ENCODE results near the gene PPIL4. TPM values are rescaled to one million over a fixed set of nuclear protein-coding genes. Genes with fewer than 3 reads are reported as not detected.

Gene PPIL4
- total RNA-seq (10 to 100 TPM; 36.0 to 39.4 TPM), polyA plus RNA-seq (ENCODE audit: insufficient read depth, low read depth, low replicate concordance) (13.9 TPM)
- long read RNA-seq, donor 1, transcript PPIL4-201 (13 exons, 2,232 nt): major isoform, 14 of 14 reads
- long read RNA-seq, donor 1, partial matches to known transcripts: 0 of 14 reads
- long read RNA-seq, donor 1, other reads (novel, unspliced or antisense): 0 of 14 reads
- long read RNA-seq, donor 2, transcript PPIL4-201 (13 exons, 2,232 nt): major isoform, 5 of 14 reads
- long read RNA-seq, donor 2, partial matches to known transcripts: 7 of 14 reads
- long read RNA-seq, donor 2, other reads (novel, unspliced or antisense): 0 of 14 reads

- 0 to 1% methylated on average over 36 to 71 of the region's 71 CpGs for WGBS, 2 donors
- H3K4me1 ChIP-seq: peaks cover 19% of the 10 kb centered on the region
- intact Hi-C loops (cut with DNase I; ENCODE audit: low total_unique reads): no loop called here
- peak; percentile 95 for DNase-seq
- H3K27ac ChIP-seq: peak within 1 kb of the TSS; percentile 84 to 95
- H3K4me3 ChIP-seq: peak within 1 kb of the TSS; percentile 75 to 97
- TF ChIP-seq, protein P1, sequence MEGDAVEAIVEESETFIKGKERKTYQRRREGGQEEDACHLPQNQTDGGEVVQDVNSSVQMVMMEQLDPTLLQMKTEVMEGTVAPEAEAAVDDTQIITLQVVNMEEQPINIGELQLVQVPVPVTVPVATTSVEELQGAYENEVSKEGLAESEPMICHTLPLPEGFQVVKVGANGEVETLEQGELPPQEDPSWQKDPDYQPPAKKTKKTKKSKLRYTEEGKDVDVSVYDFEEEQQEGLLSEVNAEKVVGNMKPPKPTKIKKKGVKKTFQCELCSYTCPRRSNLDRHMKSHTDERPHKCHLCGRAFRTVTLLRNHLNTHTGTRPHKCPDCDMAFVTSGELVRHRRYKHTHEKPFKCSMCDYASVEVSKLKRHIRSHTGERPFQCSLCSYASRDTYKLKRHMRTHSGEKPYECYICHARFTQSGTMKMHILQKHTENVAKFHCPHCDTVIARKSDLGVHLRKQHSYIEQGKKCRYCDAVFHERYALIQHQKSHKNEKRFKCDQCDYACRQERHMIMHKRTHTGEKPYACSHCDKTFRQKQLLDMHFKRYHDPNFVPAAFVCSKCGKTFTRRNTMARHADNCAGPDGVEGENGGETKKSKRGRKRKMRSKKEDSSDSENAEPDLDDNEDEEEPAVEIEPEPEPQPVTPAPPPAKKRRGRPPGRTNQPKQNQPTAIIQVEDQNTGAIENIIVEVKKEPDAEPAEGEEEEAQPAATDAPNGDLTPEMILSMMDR (IDR thresholded peaks at IDR 0.05): peak; percentile 94 to 96 (median 96)
- TF ChIP-seq POLR2A (IDR thresholded peaks at IDR 0.05): no peak
- no peaks in the 10 kb centered on the region for H3K9me3 ChIP-seq
- no peaks in the 10 kb centered on the region for H3K36me3 ChIP-seq (ENCODE audit: low read depth, missing control alignments)
- no peaks in the 10 kb centered on the region for H3K27me3 ChIP-seq
These were observed at the start of gene PPIL4 for GRCh38 chr6:149545754-149546471. Gene PPIL4 (minus strand): TSS chr6:149546043. CDS start chr6:149546005, 38 bp downstream.

DNA sequence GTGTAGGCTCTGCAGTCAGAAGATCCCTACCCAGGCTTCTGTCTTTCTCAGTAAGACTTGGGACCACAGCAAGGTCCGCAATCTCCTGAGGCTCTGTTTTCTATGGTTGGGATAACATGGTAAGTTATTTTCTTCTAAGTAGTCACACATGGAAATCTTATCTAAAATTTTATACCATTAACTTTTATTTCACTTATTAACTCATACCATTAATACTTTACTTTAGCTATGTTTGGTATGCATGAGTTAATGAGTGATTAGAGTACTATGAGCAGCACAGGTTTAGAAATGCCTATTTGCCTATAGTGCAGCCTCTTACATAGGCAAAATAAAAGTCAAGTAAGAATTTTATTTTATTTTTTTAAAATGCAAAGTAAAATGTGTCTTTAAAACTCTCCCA, 47.6 kb upstream of the PPIL4 start:
- Histone ChIP-seq H3K27ac (no peak overlapping the region), H3K27me3 (no peaks in the 10 kb centered on the region), H3K36me3 (ENCODE audit: low read depth, missing control alignments) (no peaks in the 10 kb centered on the region), H3K4me3 (no peak overlapping the region), H3K4me1 (no peaks in the 10 kb centered on the region), H3K9me3 (no peaks in the 10 kb centered on the region)
- intact Hi-C loops (cut with DNase I; ENCODE audit: low total_unique reads): no loop called here
- no peak for DNase-seq
- TF ChIP-seq, protein P1 (IDR thresholded peaks at IDR 0.05): no peak
- TF ChIP-seq POLR2A (IDR thresholded peaks at IDR 0.05): no peak
- 91 to 93% methylated on average over 1 of the region's 1 CpG for WGBS, 2 donors

DNA sequence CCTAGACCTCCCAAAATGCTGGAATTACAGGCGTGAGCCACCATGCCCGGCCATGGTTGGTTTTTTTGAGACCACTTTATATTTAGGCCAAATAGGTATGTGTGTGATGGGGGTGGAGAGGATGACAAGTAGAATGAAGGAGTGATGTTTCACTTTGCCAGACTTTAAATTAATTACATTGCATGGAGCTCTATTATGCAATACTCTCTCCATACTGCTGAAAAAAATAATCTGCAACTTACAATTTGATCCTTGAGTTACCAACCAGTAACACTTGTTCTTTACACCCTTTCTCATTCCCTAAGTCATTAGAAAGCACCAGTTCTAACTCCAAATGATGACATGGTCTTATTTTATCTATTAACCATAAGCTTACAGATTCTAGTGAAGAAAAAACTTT, 47.1 kb upstream of the PPIL4 start:
- Histone ChIP-seq H3K4me1 (no peaks in the 10 kb centered on the region), H3K27ac (no peak overlapping the region), H3K4me3 (no peak overlapping the region), H3K9me3 (no peaks in the 10 kb centered on the region), H3K36me3 (ENCODE audit: low read depth, missing control alignments) (no peaks in the 10 kb centered on the region), H3K27me3 (no peaks in the 10 kb centered on the region)
- DNase-seq: no peak
- TF ChIP-seq, protein P1 (IDR thresholded peaks at IDR 0.05): no peak
- TF ChIP-seq POLR2A (IDR thresholded peaks at IDR 0.05): no peak
- 89 to 96% methylated on average over 2 of the region's 2 CpGs for WGBS, 2 donors
- intact Hi-C loops (cut with DNase I; ENCODE audit: low total_unique reads): no loop called here

- 92 to 100% methylated on average over 2 of the region's 2 CpGs for WGBS, 2 donors
These were observed 40.3 kb upstream of the PPIL4 start for GRCh38 chr6:149586149-149586548.

More at GRCh38 chr6:149586149-149586548, 40.3 kb upstream of the PPIL4 start:
- H3K9me3 ChIP-seq: no peaks in the 10 kb centered on the region
- intact Hi-C loops (cut with DNase I; ENCODE audit: low total_unique reads): no loop called here
- no peak overlapping the region for H3K4me3 ChIP-seq
- TF ChIP-seq, protein P1 (IDR thresholded peaks at IDR 0.05): no peak
- TF ChIP-seq POLR2A (IDR thresholded peaks at IDR 0.05): no peak
- H3K4me1 ChIP-seq: no peaks in the 10 kb centered on the region
- no peak for DNase-seq
- no peaks in the 10 kb centered on the region for H3K27me3 ChIP-seq
- H3K27ac ChIP-seq: no peak overlapping the region
- no peaks in the 10 kb centered on the region for H3K36me3 ChIP-seq (ENCODE audit: low read depth, missing control alignments)

All from testis (tissue), 5 donors.